Nephron (organoid): ENCODE data around the gene ATRNL1.

Experiments
- H3K27ac Mint-ChIP-seq, 3 experiments: 2 replicates each; pipeline ENCODE4 v1.8.0; 2020; ENCODE audit warnings: mixed read lengths in 3 of 3, mild to moderate bottlenecking in 2 of 3, moderate library complexity in 1 of 3
- H3K27me3 Mint-ChIP-seq: 2 replicates; pipeline ENCODE4 v1.8.0; 2021; ENCODE audit warnings: low read depth, mild to moderate bottlenecking, moderate library complexity, mixed read lengths
- H3K36me3 Mint-ChIP-seq: 2 replicates; pipeline ENCODE4 v1.8.0; 2020; ENCODE audit warnings: low read depth, mixed read lengths
- H3K4me1 Mint-ChIP-seq: 2 replicates; pipeline ENCODE4 v1.8.0; 2020; ENCODE audit warnings: mixed read lengths
- H3K4me3 Mint-ChIP-seq, 3 experiments: 2 replicates each; pipeline ENCODE4 v1.8.0; 2020; ENCODE audit warnings: mild to moderate bottlenecking in 3 of 3, mixed read lengths in 3 of 3, moderate library complexity in 2 of 3
- H3K9me3 Mint-ChIP-seq: 2 replicates; pipeline ENCODE4 v1.8.0; 2020; ENCODE audit warnings: mixed read lengths
- TF ChIP-seq, protein P1 (sequence below), 3 experiments: fragments of 200-600 bp; sonication (generic); IDR thresholded peaks; one replicate each; pipeline ENCODE4 v1.5.0; 2021; ENCODE audit warnings: antibody characterized with exemption in 3 of 3; ENCODE audit not compliant: unreplicated experiment in 3 of 3

The ATRNL1 gene

DNA sequence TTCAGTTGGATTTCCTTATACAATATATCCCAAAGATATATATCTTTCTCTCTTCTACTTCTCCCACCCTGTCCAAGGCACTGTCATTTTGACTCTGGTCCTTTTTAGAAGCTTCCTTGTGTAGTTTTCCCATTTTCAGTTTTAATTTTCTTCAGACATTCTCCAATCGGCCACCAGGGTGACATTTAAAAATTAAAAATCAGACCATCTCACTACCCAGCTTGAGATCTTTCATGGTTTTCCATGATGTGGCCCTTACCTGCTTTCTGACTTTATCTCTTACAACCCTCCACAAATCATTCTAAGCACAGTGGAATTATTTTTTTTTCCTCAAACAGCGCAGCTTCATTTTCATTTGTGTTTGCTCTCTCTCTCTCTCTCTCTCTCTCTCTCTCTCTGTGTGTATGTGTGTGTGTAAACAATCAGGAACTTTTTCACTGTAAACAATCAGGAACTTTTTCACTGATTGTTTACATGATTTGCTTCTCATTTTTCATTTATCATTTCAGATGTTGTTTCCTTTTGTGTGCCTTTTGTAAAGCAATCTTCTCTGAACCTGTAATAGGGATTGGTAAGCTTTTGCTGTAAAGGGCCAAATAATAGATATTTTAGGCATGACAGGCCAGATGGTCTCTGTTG is 348.9 kb downstream of the ATRNL1 start:
- no peaks in the 10 kb centered on the region for H3K9me3 Mint-ChIP-seq
- TF ChIP-seq, protein P1, sequence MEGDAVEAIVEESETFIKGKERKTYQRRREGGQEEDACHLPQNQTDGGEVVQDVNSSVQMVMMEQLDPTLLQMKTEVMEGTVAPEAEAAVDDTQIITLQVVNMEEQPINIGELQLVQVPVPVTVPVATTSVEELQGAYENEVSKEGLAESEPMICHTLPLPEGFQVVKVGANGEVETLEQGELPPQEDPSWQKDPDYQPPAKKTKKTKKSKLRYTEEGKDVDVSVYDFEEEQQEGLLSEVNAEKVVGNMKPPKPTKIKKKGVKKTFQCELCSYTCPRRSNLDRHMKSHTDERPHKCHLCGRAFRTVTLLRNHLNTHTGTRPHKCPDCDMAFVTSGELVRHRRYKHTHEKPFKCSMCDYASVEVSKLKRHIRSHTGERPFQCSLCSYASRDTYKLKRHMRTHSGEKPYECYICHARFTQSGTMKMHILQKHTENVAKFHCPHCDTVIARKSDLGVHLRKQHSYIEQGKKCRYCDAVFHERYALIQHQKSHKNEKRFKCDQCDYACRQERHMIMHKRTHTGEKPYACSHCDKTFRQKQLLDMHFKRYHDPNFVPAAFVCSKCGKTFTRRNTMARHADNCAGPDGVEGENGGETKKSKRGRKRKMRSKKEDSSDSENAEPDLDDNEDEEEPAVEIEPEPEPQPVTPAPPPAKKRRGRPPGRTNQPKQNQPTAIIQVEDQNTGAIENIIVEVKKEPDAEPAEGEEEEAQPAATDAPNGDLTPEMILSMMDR (IDR thresholded peaks at IDR 0.05; ENCODE audit: unreplicated experiment in 3 of 3), result peak in 1 of 3 experiments; percentile 24
- H3K27ac Mint-ChIP-seq, result no peak overlapping the region
- peaks cover 3% of the 10 kb centered on the region for H3K4me1 Mint-ChIP-seq
- no peaks in the 10 kb centered on the region for H3K36me3 Mint-ChIP-seq
- H3K4me3 Mint-ChIP-seq, result no peak overlapping the region
- no peaks in the 10 kb centered on the region for H3K27me3 Mint-ChIP-seq

DNA sequence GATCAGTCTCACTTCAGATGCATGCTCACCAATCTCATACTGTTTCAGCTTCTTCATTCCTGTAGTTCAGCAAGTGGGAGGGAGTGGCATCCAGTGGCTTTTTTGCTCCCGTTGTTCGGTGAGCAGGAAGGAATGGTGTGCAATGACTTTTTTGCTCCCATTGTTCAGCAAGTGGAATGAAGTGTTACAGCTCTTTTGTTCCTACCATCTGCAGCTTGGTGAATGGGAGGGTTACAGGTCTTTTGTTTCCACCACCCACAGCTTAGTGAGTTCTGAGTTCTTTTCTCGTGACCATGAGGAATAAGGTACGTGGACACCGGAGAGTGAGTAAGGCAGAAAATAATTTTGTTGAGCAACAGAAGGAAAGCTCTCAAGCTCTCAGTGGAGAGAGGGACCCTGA is 363.6 kb downstream of the ATRNL1 start:
- no peaks in the 10 kb centered on the region for H3K4me1 Mint-ChIP-seq

DNA sequence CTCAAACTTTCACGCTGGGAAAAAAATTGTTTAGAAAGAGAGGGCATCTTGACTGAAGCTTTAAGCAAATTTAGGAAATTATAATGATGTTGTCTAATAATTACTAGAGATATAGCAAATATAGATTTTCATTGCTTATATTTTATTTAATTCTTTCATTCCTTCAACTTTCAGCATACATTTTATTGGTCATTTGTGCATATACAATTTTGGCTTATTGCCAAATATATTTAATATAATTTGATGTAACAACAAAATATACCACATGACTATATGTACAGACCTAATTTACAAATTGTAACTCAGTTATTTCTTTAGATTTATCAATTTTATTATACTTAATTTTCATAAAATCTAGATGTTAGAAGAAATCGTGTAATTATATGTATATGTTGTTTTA is 390.1 kb downstream of the ATRNL1 start:
- Mint-ChIP-seq H3K27me3 (no peaks in the 10 kb centered on the region), H3K4me3 (no peak overlapping the region), H3K36me3 (peaks cover 6% of the 10 kb centered on the region), H3K27ac (no peak overlapping the region), H3K4me1 (no peaks in the 10 kb centered on the region), H3K9me3 (peaks cover 8% of the 10 kb centered on the region)
- TF ChIP-seq, protein P1 (IDR thresholded peaks at IDR 0.05; ENCODE audit: unreplicated experiment in 3 of 3), result no peak

More for the DNA sequence above, 363.6 kb downstream of the ATRNL1 start:
- no peaks in the 10 kb centered on the region for H3K27me3 Mint-ChIP-seq
- H3K27ac Mint-ChIP-seq, result no peak overlapping the region
- H3K9me3 Mint-ChIP-seq, result peaks cover 13% of the 10 kb centered on the region
- H3K36me3 Mint-ChIP-seq, result peaks cover 6% of the 10 kb centered on the region
- TF ChIP-seq, protein P1 (IDR thresholded peaks at IDR 0.05; ENCODE audit: unreplicated experiment in 3 of 3), result no peak
- H3K4me3 Mint-ChIP-seq, result no peak overlapping the region

DNA sequence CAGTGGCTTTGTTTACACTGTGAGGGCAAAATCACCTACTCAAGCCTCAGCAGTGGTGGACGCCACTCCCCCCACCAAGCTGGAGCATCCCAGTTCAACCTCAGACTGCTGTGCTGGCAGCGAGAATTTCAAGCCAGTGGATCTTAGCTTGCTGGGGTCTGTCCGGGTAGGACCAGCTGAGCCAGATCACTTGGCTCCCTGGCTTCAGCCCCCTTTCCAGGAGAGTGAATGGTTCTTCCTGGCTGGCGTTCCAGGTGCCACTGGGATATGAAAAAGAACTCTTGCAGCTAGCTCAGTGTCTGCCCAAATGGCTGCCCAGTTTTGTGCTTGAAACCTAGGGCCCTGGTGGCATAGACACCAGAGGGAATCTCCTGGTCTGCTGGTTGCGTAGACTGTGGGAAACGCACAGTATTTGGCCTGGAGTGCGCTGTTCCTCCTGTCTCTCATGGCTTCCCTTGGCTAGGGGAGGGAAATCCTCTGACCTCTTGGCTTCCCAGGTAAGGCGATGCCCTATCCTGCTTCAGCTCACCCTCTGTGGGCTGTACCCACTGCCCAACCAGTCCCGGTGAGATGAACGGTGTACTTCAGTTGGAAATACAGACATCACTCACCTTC is 398.5 kb downstream of the ATRNL1 start:
- H3K4me3 Mint-ChIP-seq, result no peak overlapping the region
- H3K36me3 Mint-ChIP-seq, result peaks cover 24% of the 10 kb centered on the region
- no peaks in the 10 kb centered on the region for H3K27me3 Mint-ChIP-seq
- TF ChIP-seq, protein P1 (IDR thresholded peaks at IDR 0.05; ENCODE audit: unreplicated experiment in 3 of 3), result no peak
- peaks cover 21% of the 10 kb centered on the region for H3K9me3 Mint-ChIP-seq
- no peak overlapping the region for H3K27ac Mint-ChIP-seq
- no peaks in the 10 kb centered on the region for H3K4me1 Mint-ChIP-seq

DNA sequence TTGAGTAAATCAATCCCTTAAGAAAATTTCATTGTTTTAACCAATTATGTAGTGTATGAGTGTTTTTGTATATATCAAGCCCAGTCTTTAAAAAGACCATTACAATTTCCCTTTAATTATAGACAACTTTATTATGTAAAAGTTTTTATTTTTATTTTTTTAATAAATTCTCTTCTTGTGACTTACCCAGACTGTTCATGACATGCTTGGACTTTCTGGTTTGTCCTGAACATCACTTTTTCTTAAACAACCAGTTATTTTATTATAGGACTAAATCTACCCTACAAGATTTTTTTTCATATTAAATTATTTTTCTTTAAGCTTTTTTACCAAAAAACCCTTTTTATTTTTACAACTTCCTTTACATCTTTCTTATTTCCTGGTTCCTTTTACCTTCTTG is 410.4 kb downstream of the ATRNL1 start:
- TF ChIP-seq, protein P1 (IDR thresholded peaks at IDR 0.05; ENCODE audit: unreplicated experiment in 3 of 3), result no peak
- Mint-ChIP-seq H3K9me3 (peaks cover 30% of the 10 kb centered on the region), H3K36me3 (peaks cover 40% of the 10 kb centered on the region), H3K27me3 (no peaks in the 10 kb centered on the region), H3K4me3 (no peak overlapping the region), H3K4me1 (no peaks in the 10 kb centered on the region), H3K27ac (no peak overlapping the region)

DNA sequence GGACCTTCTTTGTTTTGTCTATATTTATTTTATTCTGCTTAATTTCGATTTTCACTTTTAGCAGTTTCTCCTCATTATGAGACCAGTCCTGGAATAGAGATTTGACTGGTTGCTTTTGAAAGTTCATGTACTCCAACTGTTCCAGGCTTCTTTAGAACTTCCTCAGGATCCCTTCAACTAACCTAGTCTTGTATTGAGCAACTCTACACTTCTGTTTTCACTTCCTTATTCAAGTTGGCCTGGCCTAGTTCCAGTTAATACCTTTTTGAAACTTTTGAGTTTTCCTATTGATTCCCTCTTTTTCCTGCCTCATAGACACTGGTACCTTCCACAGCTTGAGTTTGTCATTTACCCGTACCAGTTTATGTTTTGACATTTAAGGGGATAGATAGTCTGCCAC is 421.7 kb downstream of the ATRNL1 start:
- H3K4me3 Mint-ChIP-seq, result no peak overlapping the region
- peaks cover 18% of the 10 kb centered on the region for H3K36me3 Mint-ChIP-seq
- H3K27ac Mint-ChIP-seq, result no peak overlapping the region
- H3K27me3 Mint-ChIP-seq, result no peaks in the 10 kb centered on the region
- H3K9me3 Mint-ChIP-seq, result peaks cover 19% of the 10 kb centered on the region
- TF ChIP-seq, protein P1 (IDR thresholded peaks at IDR 0.05; ENCODE audit: unreplicated experiment in 3 of 3), result no peak
- peaks cover 7% of the 10 kb centered on the region for H3K4me1 Mint-ChIP-seq
